Pancreas (tissue), 10 donors: ENCODE results near the gene ANKS4B. TPM values are rescaled to one million over a fixed set of nuclear protein-coding genes. Genes with fewer than 3 reads are reported as not detected.
A peak's percentile ranks its signal among the peaks of the same experiment; 100 is the strongest.

ENCODE experiments used
- ATAC-seq, 4 donors: fragments of 200-7000 bp; cut with Tn5 transposase; one replicate each; pipeline versions ENCODE4 v1.8.0 to v1.9.1; 2020; ENCODE audit warnings: mild to moderate bottlenecking in 4 of 4, moderate library complexity in 4 of 4
- DNase-seq, 6 donors: peaks; one replicate each; pipeline ENCODE4 v3.0.0-alpha.2; 2020
- FAIRE-seq: peaks from 2 replicates; lab custom pipeline; 2012; peaks lifted over from hg19 to GRCh38; lab: Jason Lieb, UNC
- H3K27ac ChIP-seq, 4 donors: fragments of 200-600 bp; sonication (generic); 1 replicate in 3 of 4; 2 replicates in 1 of 4; pipeline versions ENCODE4 v1.5.0 to v1.8.0; 2020
- H3K27me3 ChIP-seq, 4 donors: fragments of 200-600 bp; one replicate each; pipeline ENCODE4 v1.8.0; 2021
- H3K36me3 ChIP-seq, 3 donors: fragments of 200-600 bp; sonication (generic) in 1 of 3; one replicate each; pipeline versions ENCODE4 v1.5.0 to v1.8.0; 2020 to 2021
- H3K4me1 ChIP-seq, 3 donors: fragments of 200-600 bp; one replicate each; pipeline ENCODE4 v1.8.0; 2021
- H3K4me3 ChIP-seq, 4 donors: fragments of 200-600 bp; sonication (generic) in 2 of 4; one replicate each; pipeline versions ENCODE4 v1.5.0 to v1.8.0; 2020 to 2021
- H3K9me3 ChIP-seq, 4 donors: fragments of 200-600 bp; one replicate each; pipeline ENCODE4 v1.8.0; 2021
- WGBS, 2 donors: extraction: QIAGEN DNeasy Blood & Tissue Kit; methylation state at CpG; one replicate each; pipeline ENCODE4 v1.1.7; 2013; 5-methylcytosine and 5-hydroxymethylcytosine counted together
- intact Hi-C, 3 donors: fragments of 100-400 bp; cut with DNase I; formaldehyde crosslinking; loops; one replicate each; pipeline versions ENCODE4 v1.11.1 to v1.14.2; 2022
- polyA plus RNA-seq, 2 donors: library from polyadenylated mRNA; stranded (reverse); fragments of 200-250 nt; gene quantifications; one replicate each; pipeline ENCODE4 v1.2.3, GENCODE V29; 2013
- total RNA-seq, 6 donors: library from RNA; stranded (reverse); fragmentation: NEBNext Ultra II Directional in 4 of 6; extraction: Animal tissue kit (Norgen Biotek cat#: 25700) in 4 of 6; gene quantifications; one replicate each; pipeline versions ENCODE4 v1.2.1 to v1.2.4, GENCODE V29; 2021 to 2023
- TF ChIP-seq, protein P1 (sequence below), 4 donors: fragments of 200-600 bp; sonication (generic) in 3 of 4; IDR thresholded peaks; one replicate each; pipeline versions ENCODE4 v1.5.0 to v1.8.0; 2021; ENCODE audit warnings: antibody characterized with exemption in 4 of 4
- donor health status: healthy with polysubstance abuse.
- donor health status: DM: no; HTN: no; CAD: no; lungs with moderate emphysema.
- donor health status: DM: no; HTN: no; CAD: no.
- donor health status: control.
- donor health status: control.
- donor health status: Bipolar disorder and iron deficiency.
- donor health status: DM: yes; HTN: yes; CAD: no.
- donor health status: DM: no; HTN: no; CAD: no.
- donor health status: DM: no; HTN: no; CAD: no.
- donor health status: DM: yes; HTN: yes; CAD: no.

Gene ANKS4B
- total and polyA plus RNA-seq, 8 donors, result 0.15 to 0.72 (median 0.35) TPM

DNA sequence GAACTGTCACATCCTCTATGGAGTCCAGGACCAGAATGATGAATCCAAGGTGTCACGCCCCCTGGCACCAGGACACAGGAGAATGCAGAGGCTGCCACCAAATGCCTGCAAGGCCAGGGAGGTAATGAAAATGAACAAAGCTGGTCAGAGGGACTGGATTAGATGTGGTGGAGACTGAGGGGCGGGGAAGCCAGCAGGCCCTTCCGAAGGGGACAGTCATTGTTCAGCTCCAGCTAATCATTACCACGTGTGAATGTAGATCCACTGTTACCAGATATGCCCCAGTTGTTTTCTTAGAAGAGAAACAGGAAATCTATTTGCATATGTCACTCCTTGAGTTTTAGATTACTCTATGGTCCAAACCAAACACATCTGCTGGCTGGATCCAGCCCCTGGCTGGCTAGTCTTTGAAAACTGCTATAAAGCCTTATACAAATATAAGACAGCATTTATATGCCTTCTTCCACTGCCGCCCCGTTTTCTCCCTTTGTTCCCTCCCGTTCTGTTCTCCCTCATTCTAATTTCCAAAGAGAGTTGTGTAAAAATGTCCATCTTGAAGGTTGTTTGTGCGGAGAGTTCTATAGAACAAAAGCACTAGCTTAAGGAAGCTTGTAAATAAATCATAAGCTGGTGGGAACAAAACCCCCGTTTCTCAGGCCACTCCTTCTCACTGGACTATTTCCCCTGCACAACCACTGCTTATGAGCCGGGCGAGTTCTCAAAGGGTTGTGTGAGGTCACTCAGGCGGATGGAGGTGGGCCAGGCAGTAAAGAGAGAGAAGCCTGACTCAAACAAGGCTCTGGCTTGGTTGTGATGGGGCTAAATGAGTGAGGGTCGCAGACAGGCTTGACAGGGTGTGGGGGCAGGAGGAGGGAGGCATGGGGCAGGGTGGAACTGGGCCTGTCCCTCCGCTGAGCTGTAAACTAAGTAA, 30.4 kb downstream of the ANKS4B start:
- H3K27ac ChIP-seq, result no peak overlapping the region
- no peaks in the 10 kb centered on the region for H3K27me3 ChIP-seq
- WGBS, 2 donors, result 53 to 58% methylated on average over 14 of the region's 14 CpGs
- TF ChIP-seq, protein P1, sequence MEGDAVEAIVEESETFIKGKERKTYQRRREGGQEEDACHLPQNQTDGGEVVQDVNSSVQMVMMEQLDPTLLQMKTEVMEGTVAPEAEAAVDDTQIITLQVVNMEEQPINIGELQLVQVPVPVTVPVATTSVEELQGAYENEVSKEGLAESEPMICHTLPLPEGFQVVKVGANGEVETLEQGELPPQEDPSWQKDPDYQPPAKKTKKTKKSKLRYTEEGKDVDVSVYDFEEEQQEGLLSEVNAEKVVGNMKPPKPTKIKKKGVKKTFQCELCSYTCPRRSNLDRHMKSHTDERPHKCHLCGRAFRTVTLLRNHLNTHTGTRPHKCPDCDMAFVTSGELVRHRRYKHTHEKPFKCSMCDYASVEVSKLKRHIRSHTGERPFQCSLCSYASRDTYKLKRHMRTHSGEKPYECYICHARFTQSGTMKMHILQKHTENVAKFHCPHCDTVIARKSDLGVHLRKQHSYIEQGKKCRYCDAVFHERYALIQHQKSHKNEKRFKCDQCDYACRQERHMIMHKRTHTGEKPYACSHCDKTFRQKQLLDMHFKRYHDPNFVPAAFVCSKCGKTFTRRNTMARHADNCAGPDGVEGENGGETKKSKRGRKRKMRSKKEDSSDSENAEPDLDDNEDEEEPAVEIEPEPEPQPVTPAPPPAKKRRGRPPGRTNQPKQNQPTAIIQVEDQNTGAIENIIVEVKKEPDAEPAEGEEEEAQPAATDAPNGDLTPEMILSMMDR (IDR thresholded peaks at IDR 0.05), result no peak
- no peak overlapping the region for H3K4me3 ChIP-seq
- no peak for FAIRE-seq
- intact Hi-C loops, result no loop called here
- no peak for DNase-seq
- no peaks in the 10 kb centered on the region for H3K36me3 ChIP-seq
- no peaks in the 10 kb centered on the region for H3K9me3 ChIP-seq
- peak in 2 of 4 donors; percentile 15 to 21 for ATAC-seq
- peaks cover 0 to 3% (median 0%) of the 10 kb centered on the region in 3 donors for H3K4me1 ChIP-seq

DNA sequence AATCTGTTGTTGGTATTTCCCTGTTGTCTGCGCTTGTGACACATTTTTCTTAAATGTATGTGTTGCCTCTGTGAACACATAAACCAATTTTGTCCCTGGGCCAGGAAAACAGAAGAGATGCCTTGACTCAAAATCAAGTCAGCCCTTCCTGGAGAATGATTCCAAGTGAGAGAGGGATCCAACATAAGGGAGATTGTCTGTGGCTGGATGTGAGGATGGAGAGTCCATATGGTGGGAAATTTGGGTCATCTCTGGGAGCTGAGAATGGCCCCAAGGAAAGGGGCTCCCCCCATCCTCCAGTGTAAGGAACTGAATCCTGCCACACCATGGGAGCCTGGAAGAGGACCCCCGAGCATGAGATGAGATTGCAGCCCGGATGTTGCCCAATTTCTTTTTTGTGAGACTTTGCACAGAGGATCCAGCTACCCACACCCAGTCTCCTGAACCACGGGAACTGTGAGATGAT, 31.1 kb downstream of the ANKS4B start:
- Histone ChIP-seq H3K4me3 (no peak overlapping the region), H3K27ac (no peak overlapping the region), H3K36me3 (no peaks in the 10 kb centered on the region), H3K4me1 (peaks cover 0 to 3% (median 0%) of the 10 kb centered on the region in 3 donors), H3K9me3 (no peaks in the 10 kb centered on the region), H3K27me3 (no peaks in the 10 kb centered on the region)
- FAIRE-seq (no peak), ATAC-seq (no peak), DNase-seq (no peak)
- TF ChIP-seq, protein P1 (IDR thresholded peaks at IDR 0.05), result no peak
- intact Hi-C loops, result no loop called here
- 69 to 86% methylated on average over 4 of the region's 4 CpGs for WGBS, 2 donors

DNA sequence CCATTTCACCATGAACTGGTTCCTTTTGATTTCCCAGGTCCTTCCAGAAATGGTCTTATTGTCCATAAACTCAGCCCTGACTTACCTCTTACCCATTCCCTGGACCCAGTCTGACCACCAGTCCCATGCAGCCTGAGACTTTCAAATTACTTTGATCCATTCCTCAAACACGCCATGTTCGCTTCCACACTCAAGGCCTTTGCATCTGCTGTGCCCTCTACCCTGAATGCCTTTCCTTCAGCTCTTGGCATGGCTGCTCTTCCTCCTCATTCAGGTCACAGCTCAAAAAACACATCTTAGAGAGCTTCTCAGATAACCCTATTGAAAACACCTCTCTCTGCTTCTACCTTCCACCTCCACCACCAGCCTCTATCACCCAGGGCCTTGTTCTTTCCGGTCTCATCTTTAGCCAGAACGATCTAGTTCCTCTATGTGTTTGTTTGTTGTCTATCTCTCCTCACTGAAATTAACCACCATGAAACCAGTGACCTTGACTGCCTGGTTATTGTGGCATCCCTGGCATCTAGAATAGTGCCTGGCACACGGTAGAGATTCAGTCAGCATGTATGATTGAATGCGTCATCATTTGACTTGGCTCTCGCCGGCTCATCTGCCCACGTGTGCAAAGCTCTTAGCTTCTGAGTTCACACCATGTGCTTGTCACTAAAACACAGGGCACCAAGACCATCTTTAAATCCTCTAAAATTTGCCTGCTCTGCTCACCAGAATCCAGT, 31.8 kb downstream of the ANKS4B start:
- no peak for DNase-seq
- intact Hi-C loops, result no loop called here
- Histone ChIP-seq H3K4me3 (no peak overlapping the region), H3K27ac (no peak overlapping the region), H3K27me3 (no peaks in the 10 kb centered on the region), H3K9me3 (no peaks in the 10 kb centered on the region), H3K4me1 (peaks cover 0 to 3% (median 0%) of the 10 kb centered on the region in 3 donors), H3K36me3 (no peaks in the 10 kb centered on the region)
- ATAC-seq, result no peak
- WGBS, 2 donors, result 84 to 88% methylated on average over 9 of the region's 9 CpGs
- no peak for FAIRE-seq
- TF ChIP-seq, protein P1 (IDR thresholded peaks at IDR 0.05), result no peak

DNA sequence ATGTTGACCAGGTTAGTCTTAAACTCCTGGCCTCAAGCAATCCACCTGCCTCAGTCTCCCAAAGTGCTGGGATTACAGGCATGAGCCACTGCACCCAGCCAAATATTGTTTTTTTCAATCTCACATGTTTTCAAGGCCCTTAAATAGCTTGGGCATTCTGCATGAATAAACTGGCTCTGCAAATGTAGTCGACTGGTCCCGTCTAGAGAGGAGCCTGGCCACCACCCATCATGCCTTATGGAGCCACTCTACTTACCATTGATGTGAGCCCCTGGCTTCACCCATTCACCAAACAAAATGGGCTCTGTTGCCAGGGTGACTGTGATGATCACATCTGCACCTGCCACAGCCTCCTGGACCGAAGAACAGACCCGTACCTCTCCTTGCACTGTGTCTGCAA, 33.8 kb downstream of the ANKS4B start:
- no peaks in the 10 kb centered on the region for H3K9me3 ChIP-seq
- H3K27ac ChIP-seq, result no peak overlapping the region
- FAIRE-seq (no peak), DNase-seq (no peak), ATAC-seq (no peak)
- H3K4me3 ChIP-seq, result no peak overlapping the region
- intact Hi-C loops, result no loop called here
- TF ChIP-seq, protein P1 (IDR thresholded peaks at IDR 0.05), result no peak
- no peaks in the 10 kb centered on the region for H3K4me1 ChIP-seq
- no peaks in the 10 kb centered on the region for H3K36me3 ChIP-seq
- no peaks in the 10 kb centered on the region for H3K27me3 ChIP-seq
- 72 to 80% methylated on average over 4 of the region's 4 CpGs for WGBS, 2 donors
